NCI-H748 treated with DMSO at 0.1 percent for 48 hours (cell line): Measurements from ENCODE around the gene WNT1.
A peak's percentile ranks its signal among the peaks of the same experiment; 100 is the strongest.

ENCODE experiments used
- DNase-seq: peaks from one replicate; lab custom pipeline; 2025; lab: John Stamatoyannopoulos, UW

WNT1 gene

DNA sequence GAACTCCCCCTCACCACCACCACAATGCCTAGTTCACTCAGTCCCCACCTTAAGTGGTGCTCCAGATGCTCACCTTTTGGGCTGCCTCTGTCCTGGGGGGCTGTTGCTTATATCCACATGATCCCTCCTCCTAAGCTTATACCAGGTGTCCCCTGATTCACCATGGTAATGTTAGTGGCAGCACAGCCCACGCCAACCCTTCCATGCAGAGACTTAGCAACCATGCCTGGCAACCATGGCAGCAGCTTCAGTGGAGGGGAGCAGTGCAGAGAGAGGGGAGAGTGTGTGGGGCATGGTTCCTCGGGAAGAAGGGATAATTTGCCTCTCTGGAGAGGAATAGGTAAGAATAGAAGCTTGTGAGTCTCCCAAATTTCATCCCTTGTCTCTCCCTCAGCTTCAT is 22.2 kb downstream of the WNT1 start:
- no peak for DNase-seq

DNA sequence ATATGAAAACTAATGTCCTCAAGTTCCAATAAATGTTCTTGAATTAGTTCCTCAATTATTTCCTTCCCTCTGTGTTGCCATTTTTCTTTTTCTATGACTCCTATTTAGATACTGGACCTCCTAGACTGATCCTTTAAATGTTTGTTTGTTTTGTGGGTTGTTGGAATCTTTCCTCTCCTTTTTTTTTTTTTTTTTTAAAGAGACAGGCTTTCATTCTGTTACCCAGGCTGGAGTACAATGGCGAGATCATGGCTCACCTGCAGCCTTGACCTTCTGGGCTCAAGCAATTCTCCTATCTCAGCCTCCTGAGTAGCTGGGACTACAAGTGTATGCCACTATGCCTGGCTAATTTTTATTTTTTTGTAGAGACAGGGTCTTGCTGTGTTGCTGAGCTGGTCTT is 30.8 kb downstream of the WNT1 start:
- DNase-seq = no peak

DNA sequence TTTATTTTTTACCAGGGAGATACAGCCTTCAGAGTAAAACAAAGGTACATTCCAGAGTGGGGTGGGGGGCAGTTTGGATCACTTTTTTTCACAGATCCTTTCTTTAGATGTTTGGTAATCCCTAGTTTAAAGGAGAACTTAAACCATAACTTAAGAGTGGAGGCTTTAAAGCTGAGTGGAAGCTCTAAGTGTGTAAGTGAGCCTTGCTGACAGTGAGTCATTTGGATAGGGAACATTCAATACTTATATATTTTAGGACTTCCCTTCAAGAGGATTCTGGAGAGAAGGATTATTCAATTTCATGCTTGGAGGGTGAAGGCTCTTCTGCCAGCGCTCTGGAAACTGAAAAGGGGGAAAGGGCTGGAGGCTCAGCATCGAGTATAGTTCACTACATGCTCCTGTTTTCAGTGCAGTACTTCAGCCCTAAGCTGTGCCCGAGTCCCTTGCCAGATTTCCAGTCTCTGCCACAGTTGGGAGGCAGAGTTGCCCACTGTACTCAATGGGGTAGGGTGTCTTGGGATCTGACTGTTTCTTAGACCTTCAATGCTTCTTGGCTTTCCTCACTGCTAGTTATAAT is 32.1 kb downstream of the WNT1 start:
- DNase-seq = no peak

DNA sequence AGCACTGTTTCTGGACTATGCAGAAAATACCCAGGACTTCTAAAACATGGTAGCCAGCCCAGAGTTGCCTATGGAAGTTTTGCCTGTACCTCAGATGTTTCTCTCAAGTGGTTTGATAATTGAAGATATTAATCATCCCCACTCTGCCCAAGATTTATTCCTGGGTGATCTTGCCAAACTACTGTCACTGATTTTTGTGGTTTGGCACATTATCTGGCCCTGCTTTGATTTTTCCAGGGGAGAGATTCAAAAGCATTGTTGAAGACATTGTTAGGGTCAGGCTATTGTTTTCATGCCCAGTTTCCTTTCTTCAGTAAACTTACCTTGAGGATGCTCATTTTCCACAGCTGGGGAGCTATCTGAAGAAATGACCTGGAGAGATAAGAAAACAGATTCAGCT is 34.6 kb downstream of the WNT1 start:
- DNase-seq = no peak

DNA sequence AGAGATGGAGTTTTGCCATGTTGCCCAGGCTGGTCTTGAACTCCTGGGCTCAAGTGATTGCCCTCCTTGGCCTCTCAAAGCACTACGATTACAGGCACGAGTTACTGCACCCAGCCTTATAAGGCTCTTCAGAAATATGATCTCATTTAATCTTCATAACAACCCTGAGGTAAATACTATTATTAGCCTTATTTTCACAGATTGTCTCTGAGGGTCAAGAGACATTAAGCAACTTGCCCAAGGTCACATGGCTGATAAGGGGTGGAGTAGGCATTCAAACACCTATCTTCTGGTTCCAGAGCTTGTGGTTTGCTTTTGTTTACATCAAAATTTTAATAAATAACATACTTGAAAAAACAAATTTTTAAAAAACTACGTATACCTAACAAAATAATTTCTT is 35.3 kb downstream of the WNT1 start:
- DNase-seq = no peak

DNA sequence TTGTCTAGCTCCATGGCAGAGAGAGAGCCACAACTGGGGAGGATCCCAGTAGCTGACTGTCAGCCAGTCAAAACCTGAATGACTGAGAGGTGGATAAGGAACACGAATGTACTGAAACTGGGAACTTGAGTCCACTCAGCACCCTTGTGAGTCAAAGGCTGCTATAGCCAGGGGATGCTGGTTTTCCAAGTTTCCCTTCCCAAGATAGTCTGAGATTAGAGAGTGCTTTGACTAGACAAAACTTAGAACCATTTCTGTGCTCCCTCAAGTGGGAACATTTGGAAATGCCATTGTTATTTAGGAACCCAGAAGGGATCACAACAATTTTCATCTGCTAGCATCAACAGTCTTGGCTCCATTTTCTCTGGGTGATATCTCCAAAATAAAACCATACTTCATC is 36.4 kb downstream of the WNT1 start:
- DNase-seq = no peak

DNA sequence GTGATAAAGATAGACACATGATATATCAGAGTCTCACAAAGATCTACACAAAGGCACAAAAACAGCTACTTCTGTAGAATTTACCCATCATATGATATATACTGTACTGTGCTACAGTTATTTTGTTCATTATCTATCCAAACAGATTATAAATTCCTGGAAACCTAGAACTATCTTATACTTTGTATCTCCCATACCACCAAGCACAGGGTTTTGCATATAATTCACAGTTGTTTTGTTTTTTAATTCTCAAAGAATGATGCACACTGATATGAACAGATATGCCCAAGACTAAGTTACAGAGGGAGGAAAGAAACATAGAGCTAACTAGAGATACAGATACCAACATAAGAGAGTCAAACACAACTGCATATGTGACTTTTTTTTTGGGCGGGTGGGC is 37.1 kb downstream of the WNT1 start:
- DNase-seq = no peak

DNA sequence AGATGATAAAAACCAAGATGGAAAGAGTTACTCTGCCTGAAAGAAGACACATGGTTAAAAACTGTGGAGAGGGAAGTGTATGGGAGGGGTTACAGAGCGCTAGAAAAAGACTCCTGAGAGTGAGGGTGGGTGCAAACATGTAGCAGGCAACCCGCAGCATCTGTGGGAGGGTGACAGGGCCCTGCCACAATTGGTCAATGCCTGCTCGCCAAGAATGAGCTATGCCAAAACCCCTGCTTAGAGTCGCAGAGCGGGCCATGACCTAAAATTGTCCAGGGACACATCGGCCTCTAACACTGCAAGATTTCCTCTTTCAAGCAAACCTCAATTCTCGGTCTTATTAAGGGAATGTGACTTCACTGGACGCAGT is 39.8 kb downstream of the WNT1 start:
- DNase-seq = no peak

DNA sequence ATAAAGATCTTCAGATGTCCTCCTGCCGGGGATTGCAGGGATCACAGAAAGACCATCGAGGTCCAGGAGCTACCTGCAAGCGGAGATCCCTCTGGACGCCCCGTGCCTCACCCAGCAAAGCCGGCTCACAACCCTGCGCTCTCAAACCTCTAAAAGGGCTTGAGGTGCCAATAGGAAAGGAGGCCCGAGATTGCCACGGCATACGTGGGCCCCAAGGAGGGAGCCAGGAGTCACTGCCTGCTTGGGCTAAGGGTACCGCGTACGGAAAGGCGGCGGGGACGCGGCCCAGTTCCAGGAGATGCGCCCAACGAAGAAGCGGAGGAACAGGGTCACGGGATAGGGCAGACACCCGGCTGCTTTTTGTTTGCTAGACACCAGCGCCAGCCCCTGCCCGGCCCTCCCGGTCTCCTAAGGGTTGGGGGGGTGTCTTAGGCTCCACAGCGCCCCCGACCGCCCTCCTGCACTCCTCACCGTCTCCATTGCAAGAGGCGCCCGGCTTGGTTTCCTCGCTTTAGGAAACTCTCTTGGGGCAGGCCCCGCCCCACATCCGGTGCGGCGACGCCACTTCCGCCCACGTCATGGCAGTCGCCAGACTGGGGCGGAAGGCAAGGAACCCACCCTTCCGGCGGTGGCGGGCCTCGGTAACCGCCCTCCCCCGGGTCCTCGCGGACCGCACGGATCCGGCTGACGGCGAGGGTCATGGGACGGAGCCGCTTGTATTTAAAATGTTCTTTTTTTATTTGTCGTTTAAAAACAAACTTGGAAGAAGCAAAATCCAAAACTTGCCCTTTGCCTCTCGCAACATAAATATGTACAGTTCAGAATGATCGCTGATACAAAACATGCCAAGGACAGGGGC is 40.4 kb downstream of the WNT1 start, which contains the start of gene PRKAG1:
PRKAG1 (minus strand) TSS at position 516 of the 859 bp plus-strand sequence; CDS start at position 480, 36 bp downstream.
- peak; percentile 90 for DNase-seq

DNA sequence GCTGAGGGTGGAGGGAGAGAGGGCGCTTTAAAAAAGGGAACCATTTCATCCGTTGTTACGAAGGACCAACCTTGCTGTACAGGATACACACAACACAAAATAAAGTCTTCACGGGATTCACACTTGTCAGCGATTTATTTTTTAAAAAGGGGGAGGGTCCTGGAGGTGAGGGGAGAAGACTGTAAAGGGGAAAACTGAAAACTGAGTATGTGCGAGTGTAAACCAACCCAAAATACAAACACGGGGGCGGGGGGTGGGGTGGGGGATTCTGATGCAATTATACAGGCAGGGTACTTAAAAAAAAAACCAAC is 41.0 kb downstream of the WNT1 start:
- DNase-seq = no peak

DNA sequence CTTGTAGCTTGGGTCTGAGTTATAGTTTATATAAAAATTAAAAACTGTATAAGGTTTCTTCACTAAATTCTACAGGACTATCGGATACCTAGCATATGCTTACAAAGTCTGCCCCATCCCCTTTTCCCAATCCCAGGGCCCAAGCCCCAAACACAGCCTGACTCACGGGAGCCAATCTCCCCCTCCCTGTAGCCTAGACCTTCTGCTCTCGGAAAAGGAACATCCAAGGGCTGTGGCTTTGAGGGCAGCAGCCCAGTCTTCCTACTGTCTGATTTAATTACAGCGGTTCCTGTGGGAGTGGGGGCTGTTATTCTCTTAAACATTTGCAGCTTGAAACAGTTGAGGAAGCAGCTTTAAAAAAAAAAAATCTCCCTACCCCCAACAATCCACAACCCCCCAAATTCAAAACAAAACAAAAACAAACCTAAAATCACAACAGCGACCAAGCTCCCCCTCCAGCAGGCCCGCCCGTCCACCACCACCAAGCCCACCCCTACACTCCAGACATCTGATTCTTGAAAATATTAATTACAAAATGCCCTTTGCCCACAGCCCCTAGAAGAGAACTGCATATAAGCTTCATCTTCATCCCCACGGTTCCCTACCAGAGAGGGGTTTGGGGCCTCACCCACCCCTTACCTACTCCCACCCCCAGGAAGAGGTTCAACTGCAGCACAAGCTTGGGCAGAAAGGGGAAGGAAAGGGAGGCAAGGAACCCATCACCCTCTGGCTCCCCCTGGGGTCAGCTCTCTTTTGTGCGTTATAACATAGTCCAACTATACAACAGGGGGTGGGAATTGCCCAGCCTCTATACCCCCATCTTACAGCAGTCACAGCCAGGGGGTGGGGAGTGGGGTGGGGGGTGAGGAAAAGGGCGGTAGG is 41.6 kb downstream of the WNT1 start:
- no peak for DNase-seq

DNA sequence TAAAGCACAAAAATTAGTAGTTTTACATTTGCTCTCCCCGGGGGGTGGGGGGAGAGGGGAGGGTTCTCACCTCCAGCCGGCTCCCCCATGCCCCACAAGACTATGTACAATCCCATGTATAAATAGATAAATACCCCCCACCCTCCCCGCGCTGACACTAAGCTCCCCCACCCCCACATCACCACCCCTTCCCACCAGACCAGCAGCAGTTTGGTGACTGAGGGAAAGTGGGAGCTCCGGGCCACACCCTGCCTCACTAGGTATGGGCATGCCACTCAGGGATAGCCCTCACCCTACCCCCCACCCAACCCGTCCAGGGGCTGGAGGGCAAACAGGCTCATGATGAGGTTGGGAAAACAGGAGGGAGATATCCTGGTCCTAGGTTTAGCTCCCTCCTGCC is 42.3 kb downstream of the WNT1 start:
- DNase-seq = no peak

DNA sequence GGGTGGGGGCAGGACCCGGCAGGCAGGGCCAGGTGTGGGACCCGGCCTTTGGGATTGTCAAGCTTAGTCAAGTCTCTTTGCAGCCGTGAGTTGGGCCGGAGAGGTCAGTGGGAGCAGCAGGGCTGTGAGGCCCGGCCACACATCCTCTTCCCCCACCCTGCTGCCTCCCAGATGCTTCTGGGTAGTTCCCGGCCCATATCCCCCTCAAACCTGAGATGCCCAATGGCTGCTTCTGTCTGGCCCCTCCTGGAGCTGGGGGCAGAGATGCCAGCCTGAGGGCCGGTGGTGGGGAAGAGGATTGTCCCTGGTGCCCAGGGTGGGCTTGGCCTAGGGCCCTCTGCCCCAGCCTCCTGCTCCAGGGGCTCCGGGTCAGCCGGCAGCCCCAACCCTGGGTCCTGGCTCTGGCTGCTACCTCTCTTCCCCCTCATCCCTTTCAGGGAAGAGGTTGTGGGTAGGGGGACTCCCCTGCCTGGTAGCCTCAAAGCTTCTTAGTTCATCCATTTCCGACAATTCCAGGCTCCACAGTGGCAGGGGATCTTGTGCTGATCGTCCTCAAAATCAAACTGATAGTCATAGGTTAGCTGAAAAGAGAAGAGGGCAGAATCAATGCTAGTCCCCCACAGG is 43.3 kb downstream of the WNT1 start:
- no peak for DNase-seq

DNA sequence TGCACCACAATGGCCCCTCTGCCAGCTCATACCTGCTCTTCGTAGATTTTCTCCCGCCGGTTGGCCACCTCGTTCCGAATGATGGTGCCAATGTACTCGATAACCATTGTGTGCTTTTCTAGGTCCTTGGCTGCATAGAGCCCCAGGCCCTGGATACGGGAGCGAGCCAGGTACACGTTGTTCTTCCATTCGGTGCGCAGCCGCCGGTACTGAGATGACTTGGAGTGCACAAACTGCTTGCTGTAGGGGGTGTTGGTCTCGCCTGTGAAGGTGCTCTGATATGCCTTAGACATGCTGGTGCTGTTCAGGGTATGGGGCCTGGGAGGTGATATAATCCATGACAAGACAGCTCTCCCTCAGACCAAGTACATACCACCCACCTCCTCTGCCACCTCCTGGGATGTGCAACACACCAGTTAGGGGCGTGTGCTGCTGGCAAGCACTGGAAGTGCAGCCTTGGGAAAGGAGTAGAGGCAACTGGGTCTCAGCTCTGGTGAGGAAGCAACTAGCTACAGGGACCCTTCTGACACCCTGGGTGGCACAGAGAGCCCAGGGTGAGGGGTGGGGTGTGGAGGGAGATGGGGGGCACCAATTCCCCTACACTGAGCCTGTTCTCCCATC is 44.5 kb downstream of the WNT1 start:
- DNase-seq = no peak

DNA sequence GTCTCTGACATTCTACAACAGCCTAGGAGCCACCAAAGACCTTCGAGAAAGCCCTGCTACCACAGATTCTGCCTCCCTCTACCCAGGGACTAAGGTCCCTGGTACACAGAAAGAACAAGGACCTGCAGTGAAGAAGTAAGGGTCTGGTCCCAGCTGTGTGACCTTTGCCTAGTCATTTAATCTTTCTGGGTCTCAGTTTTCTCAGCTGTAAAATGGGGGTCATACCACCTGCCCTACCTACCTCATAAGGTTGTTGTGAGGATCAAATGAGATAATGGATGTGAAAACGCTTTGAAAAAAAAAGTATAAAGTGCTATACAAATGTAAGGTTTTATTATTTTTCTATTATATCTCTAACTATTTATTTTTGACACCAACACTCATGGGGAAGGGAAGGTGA is 45.7 kb downstream of the WNT1 start:
- no peak for DNase-seq

DNA sequence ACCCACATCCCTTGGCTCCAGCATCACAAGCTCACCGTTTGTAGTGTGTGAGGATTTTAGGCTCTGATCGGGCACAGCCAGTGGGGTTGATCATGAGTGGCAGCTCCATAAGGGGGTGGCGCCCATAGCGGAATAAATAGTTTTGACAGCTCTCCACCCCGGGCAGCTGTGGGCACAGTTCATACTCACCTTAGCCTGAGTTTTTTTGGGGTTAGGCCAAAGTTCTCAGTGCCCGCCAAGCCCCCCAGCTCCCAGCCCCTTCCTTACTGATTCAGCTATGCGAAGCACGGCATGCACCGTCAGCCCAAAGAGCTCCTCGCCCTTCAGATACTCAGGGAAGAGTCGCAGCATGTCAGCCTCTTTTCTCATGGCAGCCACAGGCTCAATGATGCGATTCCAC is 46.4 kb downstream of the WNT1 start:
- DNase-seq = no peak

DNA sequence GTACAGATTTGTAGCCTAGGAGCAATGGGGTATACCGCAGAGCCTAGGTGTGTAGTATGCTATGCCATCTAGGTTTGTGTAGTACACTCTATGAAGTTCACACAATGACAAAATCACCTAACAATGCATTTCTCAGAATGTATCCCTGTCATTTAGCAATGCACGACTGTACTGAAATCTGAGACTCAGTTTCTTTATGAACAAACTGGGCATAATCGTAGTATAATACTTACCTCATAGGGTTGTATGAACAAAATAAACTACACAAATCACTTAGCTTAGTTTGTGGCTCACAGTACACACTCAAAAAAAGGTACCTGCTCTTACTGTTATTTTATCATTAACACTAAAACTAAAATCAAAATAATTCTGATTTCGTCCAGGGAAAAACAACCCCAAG is 47.3 kb downstream of the WNT1 start:
- no peak for DNase-seq

DNA sequence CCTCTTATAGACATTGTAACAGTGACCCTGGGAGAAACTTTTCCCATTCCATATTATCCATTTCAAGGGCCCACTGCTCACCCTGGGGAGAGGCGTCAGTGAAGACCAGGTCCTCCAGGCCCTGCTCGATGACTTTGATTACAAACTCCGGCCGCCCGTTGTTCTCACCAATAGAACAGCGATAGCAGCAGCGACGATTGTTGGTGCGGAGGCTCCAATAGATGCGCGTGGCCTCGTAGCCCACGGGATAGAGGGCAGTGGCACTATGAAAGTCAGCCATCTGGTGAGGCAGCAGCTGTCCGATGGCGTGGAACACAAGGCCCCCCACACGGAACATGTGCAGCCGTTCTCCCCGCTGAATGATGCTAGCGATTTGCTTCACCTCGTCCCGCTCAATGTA is 48.0 kb downstream of the WNT1 start:
- no peak for DNase-seq

DNA sequence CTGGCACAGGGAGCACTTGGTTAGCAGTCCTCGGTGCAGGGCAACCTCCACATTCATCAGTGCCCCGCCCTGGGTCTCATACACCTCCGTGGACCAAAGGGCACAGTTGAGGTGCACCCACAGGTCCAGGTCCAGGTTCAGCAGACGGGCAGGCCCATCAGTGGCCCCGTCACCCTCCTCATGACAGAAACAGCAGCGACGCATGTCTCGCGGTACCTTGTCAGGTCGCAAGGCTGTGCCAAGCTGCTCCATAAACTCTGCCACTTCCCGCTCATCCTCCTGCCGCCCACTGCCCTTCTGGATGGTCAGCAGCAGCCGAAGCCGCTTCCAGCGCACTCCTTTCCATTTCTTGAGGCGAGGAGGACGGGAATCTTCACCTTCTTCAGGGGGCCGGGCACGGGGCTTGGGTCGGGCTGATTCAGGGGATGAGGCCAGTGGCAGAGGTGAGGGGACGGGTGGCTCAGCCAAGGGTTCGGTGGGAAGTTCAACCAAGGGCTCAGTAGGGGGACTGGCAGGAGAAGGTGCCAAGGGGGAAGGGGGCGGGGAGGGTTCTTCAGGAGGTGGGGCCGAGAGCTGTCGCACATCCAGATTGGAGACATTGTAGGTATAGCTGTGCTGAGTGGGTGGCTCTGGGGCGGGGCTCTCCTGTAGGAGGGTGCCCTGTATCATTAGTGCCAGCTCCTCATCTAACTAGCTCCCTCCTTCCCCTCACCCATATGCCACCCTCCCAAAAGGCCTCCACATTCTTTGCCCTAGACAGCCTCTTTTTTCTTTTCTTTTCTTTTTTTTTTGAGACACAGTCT is 48.8 kb downstream of the WNT1 start:
- no peak for DNase-seq

DNA sequence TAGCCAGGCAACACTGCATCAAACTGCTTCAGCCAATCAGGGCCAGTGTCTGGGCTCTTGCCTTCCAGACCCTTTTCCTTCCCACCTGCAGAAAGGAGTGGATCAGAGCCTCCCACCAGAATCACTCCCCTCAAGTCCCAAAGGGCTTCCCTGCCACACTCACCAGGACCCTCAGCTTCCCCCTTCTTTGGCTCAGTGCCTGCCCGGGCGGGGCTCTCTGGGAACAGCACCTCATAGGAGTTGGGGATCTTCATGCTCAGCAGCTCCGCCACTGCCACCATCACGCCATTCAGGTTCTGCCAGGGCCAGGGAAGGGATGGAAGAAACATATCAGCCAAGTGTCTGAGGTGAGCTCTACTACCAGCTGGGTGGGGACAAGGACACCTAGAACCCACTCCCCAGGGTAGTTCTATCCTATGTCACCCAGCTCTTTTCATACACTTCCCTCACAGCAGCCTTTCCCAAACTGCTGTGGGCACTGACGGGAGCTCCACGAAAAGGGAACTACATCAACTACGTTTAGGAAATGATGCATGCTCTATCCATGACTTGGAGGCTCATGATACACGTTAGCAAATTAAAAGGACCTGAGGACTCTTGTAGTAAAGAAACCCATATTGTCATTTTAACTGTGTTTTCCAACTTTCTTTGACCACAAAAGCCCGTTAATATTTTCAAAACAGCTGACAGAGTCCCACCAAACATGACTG is 49.9 kb downstream of the WNT1 start:
- no peak for DNase-seq
